ENCODE results near the gene THAP5. TPM values are rescaled to one million over a fixed set of nuclear protein-coding genes. Genes with fewer than 3 reads are reported as not detected.

THAP5 gene
- polyA plus RNA-seq, 1 donor (not counting 4 experiments of a cell fraction or from before 2014, with no cell fraction given): 9.2 TPM

- no peak for DNase-seq (ENCODE audit: low read depth, low spot score)
- FAIRE-seq: no peak
- TF ChIP-seq EZH2 (IDR thresholded peaks at IDR 0.05; ENCODE audit: low read length): no peak
- no peak for TF ChIP-seq CTCF (optimal IDR thresholded peaks at IDR 0.05 in 1 of 3, IDR thresholded peaks at IDR 0.05 in 1 of 3, conservative IDR thresholded peaks at IDR 0.05 in 1 of 3; ENCODE audit: extremely low read depth in 1 of 3, insufficient read depth in 2 of 3, low read length in 3 of 3)
- H3K9me1 ChIP-seq (ENCODE audit: control insufficient read depth, extremely low read depth, insufficient read depth, low read length): no peaks in the 10 kb centered on the region
- no peaks in the 10 kb centered on the region for H3K9me3 ChIP-seq (ENCODE audit: control insufficient read depth, low read depth, low read length)
- peak overlapping the region; percentile 97 for H3K27ac ChIP-seq (ENCODE audit: control insufficient read depth, insufficient read depth, low read length)
- H3K27me3 ChIP-seq (ENCODE audit: control insufficient read depth, extremely low read depth, insufficient read depth, low read length): no peaks in the 10 kb centered on the region
- H3K4me2 ChIP-seq (ENCODE audit: control insufficient read depth, extremely low read depth, insufficient read depth, low read depth, low read length): peak overlapping the region; percentile 78
- H4K20me1 ChIP-seq (ENCODE audit: control insufficient read depth, extremely low read depth, insufficient read depth, low read length): no peaks in the 10 kb centered on the region
- dilution Hi-C loops (cut with MboI; ENCODE audit: extremely low pct_ligation_motif_present, low sequenced_read_pairs): no loop called here
- peak overlapping the region; percentile 92 for H3K9ac ChIP-seq (ENCODE audit: control insufficient read depth, extremely low read depth, insufficient read depth, low read length)
- H3K36me3 ChIP-seq (ENCODE audit: control insufficient read depth in 2 of 2, extremely low read depth in 1 of 2, insufficient read depth in 2 of 2, low read length in 2 of 2): no peaks in the 10 kb centered on the region
- peaks cover 16% of the 10 kb centered on the region for H3K4me1 ChIP-seq (ENCODE audit: control insufficient read depth, extremely low read depth, insufficient read depth, low read length)
- peak overlapping the region; percentile 88 for H2AFZ ChIP-seq (ENCODE audit: control insufficient read depth, low read length)
- H3K79me2 ChIP-seq (ENCODE audit: control insufficient read depth, insufficient read depth, low read length): peaks cover 30% of the 10 kb centered on the region
- peak overlapping the region; percentile 86 to 97 (median 87) for H3K4me3 ChIP-seq (ENCODE audit: control insufficient read depth in 2 of 3, extremely low read depth in 1 of 3, insufficient read depth in 2 of 3, low read depth in 1 of 3, low read length in 3 of 3)
These were observed 42.8 kb downstream of the THAP5 start for GRCh38 chr7:108526768-108527017.

- peak within 1 kb of the TSS; percentile 97 for H3K27ac ChIP-seq (ENCODE audit: control insufficient read depth, insufficient read depth, low read length)
- peak within 1 kb of the TSS; percentile 93 for H2AFZ ChIP-seq (ENCODE audit: control insufficient read depth, low read length)
- H4K20me1 ChIP-seq (ENCODE audit: control insufficient read depth, extremely low read depth, insufficient read depth, low read length): no peaks in the 10 kb centered on the region
- H3K4me2 ChIP-seq (ENCODE audit: control insufficient read depth, extremely low read depth, insufficient read depth, low read depth, low read length): peak within 1 kb of the TSS; percentile 78
- DNase-seq (ENCODE audit: low read depth, low spot score) (peak; percentile 83), FAIRE-seq (peak; percentile 88)
- no peaks in the 10 kb centered on the region for H3K36me3 ChIP-seq (ENCODE audit: control insufficient read depth in 2 of 2, extremely low read depth in 1 of 2, insufficient read depth in 2 of 2, low read length in 2 of 2)
- H3K9ac ChIP-seq (ENCODE audit: control insufficient read depth, extremely low read depth, insufficient read depth, low read length): peak within 1 kb of the TSS; percentile 92
- H3K27me3 ChIP-seq (ENCODE audit: control insufficient read depth, extremely low read depth, insufficient read depth, low read length): no peaks in the 10 kb centered on the region
- no peaks in the 10 kb centered on the region for H3K9me3 ChIP-seq (ENCODE audit: control insufficient read depth, low read depth, low read length)
- H3K4me1 ChIP-seq (ENCODE audit: control insufficient read depth, extremely low read depth, insufficient read depth, low read length): peaks cover 16% of the 10 kb centered on the region
- H3K4me3 ChIP-seq (ENCODE audit: control insufficient read depth in 2 of 3, extremely low read depth in 1 of 3, insufficient read depth in 2 of 3, low read depth in 1 of 3, low read length in 3 of 3): peak within 1 kb of the TSS; percentile 86 to 97 (median 89)
- H3K9me1 ChIP-seq (ENCODE audit: control insufficient read depth, extremely low read depth, insufficient read depth, low read length): no peaks in the 10 kb centered on the region
- dilution Hi-C loops (cut with MboI; ENCODE audit: extremely low pct_ligation_motif_present, low sequenced_read_pairs): no loop called here
- TF ChIP-seq EZH2 (IDR thresholded peaks at IDR 0.05; ENCODE audit: low read length) (no peak), CTCF (optimal IDR thresholded peaks at IDR 0.05 in 1 of 3, IDR thresholded peaks at IDR 0.05 in 1 of 3, conservative IDR thresholded peaks at IDR 0.05 in 1 of 3; ENCODE audit: extremely low read depth in 1 of 3, insufficient read depth in 2 of 3, low read length in 3 of 3) (no peak)
- H3K79me2 ChIP-seq (ENCODE audit: control insufficient read depth, insufficient read depth, low read length): peaks cover 35% of the 10 kb centered on the region
These were observed 43.3 kb downstream of the THAP5 start, which contains the start of gene PNPLA8 for GRCh38 chr7:108525985-108526767. Gene PNPLA8, minus strand, starts transcription at chr7:108526135. Its CDS starts 10,644 bp downstream, at chr7:108515491.
